ENCODE results near the gene ABCF2. TPM values are rescaled to one million over a fixed set of nuclear protein-coding genes. Genes with fewer than 3 reads are reported as not detected.

ABCF2 gene
- total RNA-seq, 1 donor = 32.3 TPM

DNA sequence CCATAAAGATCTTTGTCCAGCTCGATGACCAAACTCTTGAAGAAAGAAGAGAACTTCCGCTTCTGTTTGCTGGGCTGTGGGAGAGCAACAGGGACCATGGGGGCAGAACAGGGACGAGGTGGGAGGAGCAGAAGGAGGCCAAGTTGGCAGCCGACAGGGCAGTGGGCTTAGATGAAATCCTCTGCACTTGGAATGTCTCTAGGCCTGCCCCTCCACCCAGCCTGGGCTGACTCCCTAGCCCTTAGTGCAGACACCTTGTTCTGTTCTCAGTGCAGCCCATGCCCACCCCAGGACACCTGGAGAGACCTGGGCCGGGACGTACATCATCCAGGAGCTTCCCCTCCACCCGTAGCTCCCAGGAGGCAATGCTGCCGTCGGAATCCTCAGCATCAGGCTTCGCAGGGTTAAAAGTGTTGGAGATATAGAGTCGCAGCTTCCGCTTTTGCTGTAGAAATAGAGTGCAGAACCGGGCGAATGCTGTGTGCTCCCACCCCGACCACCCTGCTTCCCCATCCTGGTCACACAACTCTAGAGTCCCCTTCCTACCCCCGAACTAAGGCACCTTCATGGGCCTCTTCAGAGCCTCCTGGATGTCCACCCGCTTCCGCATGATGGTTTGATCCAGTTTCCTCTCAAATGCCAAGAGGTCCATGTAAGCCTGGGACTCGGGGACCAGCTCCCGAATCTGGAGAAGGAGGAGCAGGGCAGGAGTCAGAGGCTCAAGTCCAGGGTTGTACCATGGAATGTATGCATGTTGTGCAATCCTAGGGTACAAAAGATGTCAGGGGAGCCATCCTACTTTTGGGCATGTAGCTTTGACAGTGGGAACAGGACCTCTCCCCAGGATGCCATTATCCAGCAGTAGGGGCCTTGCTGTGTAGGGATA lies 15.4 kb upstream of the ABCF2 start:
- no peak for DNase-seq (ENCODE audit: low read depth in 2 of 3, low spot score in 2 of 3)

DNA sequence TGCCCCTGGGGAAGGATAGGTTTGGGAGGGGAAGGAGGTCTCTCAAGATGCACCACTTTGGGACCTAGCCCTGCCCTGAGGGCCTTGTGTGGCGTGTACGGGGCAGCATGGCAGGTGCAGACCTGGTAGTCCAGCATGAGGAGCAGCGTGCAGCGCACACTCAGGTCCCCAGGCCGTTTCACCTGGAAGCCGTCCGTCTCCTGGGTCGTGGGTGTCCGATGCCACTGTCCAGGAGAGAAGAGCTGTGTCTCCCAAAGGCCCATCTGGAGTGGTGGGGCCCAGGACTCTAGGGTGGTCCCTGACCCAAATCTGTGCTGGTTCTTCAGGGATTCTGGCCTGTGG lies 14.7 kb upstream of the ABCF2 start:
- no peak for DNase-seq (ENCODE audit: low read depth in 2 of 3, low spot score in 2 of 3)

DNA sequence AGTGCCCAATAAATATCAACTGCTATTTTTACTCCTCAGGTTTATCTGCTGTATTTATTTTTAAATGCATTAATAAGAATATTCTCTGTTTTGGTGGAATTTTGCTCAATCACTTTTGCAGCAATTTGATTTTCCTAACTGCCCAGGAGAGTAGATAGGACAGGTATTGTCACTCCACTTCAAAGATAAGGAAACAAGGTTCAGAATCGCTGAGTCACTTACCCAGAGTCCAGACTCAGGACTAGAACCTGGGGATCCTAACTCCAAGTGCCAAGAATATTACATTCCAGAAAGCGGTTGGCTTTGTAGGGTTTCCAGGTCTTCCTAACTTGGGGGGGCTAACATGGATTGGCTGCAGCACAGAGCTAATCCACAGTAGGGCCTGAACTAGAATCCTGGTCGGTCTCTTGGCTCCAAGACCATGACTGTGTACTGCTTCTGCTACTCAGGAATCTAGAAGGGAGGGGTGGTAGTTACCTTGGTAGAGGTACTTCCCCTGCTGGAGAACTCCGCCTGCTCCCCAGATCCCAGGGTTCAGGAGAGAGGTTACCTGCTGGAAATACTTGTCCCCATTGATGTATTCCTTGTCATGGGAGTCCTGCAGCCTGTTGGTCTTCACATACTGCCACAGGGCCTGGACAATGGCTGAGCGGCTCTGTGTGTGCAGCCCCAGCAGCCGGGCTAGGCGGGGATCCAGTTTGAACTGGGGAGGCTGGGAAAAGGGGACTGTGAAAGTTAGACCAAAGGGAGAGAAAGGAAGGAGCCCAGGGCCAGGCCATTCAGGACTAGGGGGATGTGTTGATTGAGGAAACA lies 14.1 kb upstream of the ABCF2 start:
- DNase-seq (ENCODE audit: low read depth in 2 of 3, low spot score in 2 of 3) = no peak

DNA sequence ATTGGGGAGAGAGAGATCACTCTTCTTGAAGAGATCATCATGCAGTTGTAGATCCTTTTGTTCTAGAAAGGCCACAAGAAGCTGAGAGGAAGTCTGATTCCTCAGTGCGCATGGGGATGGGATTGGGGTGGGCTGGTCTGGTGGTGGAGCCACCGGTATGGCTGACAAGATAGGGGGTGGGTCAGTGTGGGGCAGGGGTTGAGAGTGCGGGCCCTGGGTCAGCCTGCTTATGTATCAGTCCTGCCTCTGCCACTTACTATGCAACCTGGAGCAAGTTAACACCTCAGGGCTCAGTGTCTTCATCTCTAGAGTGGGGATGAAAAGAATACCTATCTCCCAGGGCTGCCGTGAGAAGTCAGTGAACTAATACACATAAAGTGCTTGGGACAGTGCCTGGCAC lies 13.5 kb upstream of the ABCF2 start:
- DNase-seq (ENCODE audit: low read depth in 2 of 3, low spot score in 2 of 3) = no peak

DNA sequence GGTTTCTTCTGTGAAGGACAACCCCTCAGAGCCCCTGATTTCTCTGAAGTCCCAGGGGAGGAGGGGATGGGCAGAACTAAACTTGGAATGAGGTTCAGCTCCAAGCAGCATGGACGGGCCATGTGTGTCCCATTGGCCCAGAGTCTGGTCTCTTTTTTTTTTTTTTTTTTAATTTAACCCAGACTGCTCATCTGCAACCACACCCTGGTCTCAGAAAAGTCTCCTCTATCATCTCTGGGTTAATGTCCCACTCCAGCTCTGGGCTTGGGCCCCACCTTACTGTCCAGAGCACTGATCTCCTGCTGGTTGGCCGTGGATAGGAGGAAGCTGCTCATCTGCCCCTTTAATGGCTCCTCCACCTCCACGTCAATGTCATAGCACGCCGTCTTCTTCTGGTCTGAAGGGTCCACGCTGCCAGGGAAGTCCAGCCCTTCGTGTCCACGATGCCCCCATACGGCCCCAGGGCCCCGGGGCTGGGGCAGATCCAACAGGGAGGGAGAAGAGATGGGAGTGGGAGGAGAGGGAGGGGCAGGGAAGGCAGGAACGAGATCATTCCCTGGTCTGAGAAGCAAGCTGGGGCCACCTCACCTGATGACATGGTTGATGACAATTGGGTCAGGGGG lies 12.9 kb upstream of the ABCF2 start:
- DNase-seq (ENCODE audit: low read depth in 2 of 3, low spot score in 2 of 3) = no peak

DNA sequence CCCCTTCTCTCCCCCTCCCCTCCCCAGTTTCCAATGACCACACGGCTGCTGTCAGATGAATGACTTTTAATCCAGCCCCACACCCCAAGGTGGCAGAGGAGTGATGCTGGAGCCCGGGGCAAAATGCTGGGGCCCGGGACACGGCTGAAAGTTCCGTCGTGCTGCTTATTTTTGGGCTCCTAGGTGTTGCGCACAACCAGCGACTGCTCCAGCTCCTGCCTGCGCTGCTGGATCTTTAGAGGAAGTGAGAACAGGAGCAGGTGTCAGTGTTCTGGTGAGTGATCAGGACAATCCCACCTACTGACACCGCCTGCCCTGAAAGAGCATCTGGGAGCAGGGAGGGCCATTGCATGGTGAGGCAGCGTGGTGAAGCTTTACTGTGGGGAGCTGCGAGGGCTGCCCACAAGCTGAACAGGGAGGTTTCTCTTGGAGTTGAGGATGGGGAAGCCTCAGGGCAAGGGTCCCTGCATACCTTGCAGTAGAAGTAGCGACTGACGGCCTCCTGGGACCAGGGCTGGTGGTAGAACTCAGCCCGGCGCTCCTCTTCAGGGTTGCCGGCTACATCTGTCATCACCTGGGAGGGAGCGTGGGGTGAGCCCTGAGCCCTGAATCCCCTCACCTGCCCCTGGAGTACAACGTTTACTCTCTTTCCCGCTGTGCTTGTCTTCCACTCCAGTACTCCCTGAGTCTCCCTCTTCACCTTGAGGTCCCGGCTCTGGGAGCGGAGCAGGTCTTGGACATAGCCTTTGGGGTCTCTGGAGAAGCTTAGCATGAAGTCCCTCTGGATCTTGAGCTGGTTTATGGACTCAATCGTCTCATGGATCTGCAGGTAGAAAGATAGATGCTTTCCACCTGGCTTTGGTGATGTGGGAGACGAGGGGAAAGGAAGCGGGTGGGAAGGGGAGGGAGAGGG lies 12.2 kb upstream of the ABCF2 start:
- no peak for DNase-seq (ENCODE audit: low read depth in 2 of 3, low spot score in 2 of 3)

DNA sequence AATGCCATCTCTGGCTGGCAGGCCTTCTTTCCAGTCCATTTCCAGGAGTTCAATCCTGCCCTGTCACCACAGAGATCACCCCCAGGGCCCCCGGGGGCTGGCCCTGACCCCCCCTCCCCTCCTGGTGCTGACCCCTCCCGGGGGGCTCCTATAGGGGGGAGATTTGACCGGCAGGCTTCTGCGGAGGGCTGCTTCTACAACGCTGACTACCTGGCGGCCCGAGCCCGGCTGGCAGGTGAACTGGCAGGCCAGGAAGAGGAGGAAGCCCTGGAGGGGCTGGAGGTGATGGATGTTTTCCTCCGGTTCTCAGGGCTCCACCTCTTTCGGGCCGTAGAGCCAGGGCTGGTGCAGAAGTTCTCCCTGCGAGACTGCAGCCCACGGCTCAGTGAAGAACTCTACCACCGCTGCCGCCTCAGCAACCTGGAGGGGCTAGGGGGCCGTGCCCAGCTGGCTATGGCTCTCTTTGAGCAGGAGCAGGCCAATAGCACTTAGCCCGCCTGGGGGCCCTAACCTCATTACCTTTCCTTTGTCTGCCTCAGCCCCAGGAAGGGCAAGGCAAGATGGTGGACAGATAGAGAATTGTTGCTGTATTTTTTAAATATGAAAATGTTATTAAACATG lies 11.3 kb upstream of the ABCF2 start:
- no peak for DNase-seq (ENCODE audit: low read depth in 2 of 3, low spot score in 2 of 3)

DNA sequence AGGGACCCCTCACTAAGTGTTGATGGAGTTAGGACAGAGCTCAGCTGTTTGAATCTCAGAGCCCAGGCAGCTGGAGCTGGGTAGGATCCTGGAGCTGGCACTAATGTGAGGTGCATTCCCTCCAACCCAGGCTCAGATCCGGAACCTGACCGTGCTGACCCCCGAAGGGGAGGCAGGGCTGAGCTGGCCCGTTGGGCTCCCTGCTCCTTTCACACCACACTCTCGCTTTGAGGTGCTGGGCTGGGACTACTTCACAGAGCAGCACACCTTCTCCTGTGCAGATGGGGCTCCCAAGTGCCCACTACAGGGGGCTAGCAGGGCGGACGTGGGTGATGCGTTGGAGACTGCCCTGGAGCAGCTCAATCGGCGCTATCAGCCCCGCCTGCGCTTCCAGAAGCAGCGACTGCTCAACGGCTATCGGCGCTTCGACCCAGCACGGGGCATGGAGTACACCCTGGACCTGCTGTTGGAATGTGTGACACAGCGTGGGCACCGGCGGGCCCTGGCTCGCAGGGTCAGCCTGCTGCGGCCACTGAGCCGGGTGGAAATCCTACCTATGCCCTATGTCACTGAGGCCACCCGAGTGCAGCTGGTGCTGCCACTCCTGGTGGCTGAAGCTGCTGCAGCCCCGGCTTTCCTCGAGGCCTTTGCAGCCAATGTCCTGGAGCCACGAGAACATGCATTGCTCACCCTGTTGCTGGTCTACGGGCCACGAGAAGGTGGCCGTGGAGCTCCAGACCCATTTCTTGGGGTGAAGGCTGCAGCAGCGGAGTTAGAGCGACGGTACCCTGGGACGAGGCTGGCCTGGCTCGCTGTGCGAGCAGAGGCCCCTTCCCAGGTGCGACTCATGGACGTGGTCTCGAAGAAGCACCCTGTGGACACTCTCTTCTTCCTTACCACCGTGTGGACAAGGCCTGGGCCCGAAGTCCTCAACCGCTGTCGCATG lies 10.5 kb upstream of the ABCF2 start:
- no peak for DNase-seq (ENCODE audit: low read depth in 2 of 3, low spot score in 2 of 3)

DNA sequence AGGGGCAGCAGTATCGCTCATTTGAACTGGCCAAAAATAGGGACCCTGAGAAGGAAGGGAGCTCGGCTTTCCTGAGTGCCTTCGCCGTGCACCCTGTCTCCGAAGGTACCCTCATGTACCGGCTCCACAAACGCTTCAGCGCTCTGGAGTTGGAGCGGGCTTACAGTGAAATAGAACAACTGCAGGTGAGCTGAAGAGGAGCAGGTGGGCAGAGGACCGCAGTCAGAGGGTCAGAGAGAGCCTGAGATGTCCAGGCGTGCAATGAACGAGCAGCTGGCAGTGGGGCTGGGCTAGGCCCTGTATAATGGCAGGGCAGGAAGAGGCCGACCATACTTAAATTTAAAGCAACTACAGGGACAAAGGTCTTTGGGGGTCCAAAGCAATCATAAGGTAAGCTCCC lies 9.4 kb upstream of the ABCF2 start:
- DNase-seq (ENCODE audit: low read depth in 2 of 3, low spot score in 2 of 3) = no peak

DNA sequence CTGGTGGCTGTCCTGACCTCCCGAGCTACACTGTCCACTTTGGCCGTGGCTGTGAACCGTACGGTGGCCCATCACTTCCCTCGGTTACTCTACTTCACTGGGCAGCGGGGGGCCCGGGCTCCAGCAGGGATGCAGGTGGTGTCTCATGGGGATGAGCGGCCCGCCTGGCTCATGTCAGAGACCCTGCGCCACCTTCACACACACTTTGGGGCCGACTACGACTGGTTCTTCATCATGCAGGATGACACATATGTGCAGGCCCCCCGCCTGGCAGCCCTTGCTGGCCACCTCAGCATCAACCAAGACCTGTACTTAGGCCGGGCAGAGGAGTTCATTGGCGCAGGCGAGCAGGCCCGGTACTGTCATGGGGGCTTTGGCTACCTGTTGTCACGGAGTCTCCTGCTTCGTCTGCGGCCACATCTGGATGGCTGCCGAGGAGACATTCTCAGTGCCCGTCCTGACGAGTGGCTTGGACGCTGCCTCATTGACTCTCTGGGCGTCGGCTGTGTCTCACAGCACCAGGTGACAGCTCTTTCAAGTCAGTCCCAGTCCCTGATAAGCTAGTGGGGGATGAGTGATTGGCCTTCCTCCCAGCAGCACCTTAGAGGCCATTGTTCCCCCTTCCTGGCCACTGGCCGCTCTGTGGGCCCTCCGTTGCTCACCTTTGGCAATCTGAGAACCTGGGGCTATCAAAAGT lies 8.2 kb upstream of the ABCF2 start:
- no peak for DNase-seq (ENCODE audit: low read depth in 2 of 3, low spot score in 2 of 3)

DNA sequence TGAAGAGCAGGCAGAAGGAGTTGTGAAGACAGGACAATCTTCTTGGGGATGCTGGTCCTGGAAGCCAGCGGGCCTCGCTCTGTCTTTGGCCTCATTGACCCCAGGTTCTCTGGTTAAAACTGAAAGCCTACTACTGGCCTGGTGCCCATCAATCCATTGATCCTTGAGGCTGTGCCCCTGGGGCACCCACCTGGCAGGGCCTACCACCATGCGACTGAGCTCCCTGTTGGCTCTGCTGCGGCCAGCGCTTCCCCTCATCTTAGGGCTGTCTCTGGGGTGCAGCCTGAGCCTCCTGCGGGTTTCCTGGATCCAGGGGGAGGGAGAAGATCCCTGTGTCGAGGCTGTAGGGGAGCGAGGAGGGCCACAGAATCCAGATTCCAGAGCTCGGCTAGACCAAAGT lies 6.8 kb upstream of the ABCF2 start:
- no peak for DNase-seq (ENCODE audit: low read depth in 2 of 3, low spot score in 2 of 3)

DNA sequence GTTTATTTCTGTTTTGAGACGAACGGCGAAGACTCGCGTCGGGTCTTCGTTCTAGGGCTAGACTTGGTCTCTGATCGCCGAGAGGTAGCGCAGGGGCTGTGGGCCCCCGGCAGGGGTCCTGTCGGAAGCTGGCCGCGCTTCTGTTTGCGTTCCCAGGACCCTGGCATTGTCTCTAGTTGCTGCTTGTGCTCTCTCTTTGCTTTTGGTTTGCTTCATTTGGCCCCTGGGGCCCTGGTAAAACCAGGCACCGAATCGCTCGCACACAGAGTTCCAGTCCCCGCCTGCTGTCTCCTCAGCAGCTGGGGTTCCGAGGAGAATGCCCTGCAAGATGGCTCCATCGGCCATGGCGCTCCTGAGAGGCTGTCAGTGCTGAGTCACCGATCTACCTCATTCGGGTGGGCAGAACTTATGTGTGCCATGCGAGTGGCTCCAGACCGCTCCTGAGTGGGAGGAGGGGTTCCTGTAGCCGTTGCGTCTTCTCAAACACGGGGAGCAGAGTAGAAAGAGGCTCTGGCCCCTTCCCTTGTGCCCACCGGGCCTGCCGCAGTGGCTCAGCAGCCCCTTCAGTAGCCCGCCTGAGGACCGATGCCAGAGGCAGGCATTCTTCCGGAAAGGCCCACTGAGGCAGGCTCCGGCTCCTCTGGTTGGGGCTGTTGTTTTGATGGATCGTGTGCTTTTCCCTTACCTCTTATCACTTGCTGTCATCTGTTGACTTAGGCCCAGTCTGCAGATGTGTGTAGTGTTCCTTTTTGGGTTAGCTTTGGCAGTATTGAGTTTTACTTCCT lies 6.1 kb upstream of the ABCF2 start:
- DNase-seq (ENCODE audit: low read depth in 2 of 3, low spot score in 2 of 3) = peak in 2 of 3 donors; percentile 88 to 94

DNA sequence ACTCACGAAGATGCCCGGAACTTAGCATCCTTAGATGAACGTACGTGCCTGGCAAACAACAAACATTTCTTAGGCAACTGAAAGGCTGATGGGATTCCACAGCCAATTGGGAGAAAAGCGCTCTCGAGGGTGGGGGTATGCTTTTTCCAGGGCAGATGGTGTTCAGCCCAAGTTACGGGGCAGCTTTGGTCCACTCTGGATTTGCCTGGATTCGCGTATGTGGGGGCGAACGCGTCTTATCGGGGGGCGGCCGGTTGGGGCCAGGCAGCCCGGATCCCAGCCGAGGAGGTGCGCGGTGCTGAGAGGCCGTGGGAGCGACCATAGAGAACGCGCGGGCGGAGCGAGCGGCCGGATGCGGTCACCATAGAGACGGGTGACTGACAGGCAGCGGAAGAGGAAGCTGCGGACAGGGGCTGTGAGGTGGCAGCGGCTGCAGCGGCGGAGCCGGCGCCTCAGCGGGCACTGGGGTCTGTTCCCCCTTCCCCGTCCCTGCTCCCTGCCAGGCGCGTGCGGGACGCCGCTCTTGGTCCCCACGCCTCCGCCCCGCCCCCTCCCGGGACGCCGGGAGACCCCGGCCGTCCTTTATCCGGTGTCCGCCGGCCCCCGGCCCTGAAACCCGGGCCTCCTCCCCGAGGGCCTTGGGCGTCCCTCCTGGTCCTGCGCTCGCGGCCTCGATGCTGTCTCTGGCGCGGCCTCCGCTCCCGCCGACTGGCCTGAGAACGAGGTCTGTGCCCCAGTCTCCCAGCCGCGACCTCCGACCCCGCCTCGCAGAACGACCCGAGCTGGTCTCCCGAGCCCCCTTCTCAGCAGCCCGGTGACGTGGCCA lies 5.3 kb upstream of the ABCF2 start, which contains the start of gene CHPF2:
Gene CHPF2 (plus strand): TSS at position 393 of the 826 bp plus-strand sequence. CDS start 1,529 bp downstream, outside the sequence.
- DNase-seq (ENCODE audit: low read depth in 2 of 3, low spot score in 2 of 3) = peak; percentile 67 to 93 (median 91)

DNA sequence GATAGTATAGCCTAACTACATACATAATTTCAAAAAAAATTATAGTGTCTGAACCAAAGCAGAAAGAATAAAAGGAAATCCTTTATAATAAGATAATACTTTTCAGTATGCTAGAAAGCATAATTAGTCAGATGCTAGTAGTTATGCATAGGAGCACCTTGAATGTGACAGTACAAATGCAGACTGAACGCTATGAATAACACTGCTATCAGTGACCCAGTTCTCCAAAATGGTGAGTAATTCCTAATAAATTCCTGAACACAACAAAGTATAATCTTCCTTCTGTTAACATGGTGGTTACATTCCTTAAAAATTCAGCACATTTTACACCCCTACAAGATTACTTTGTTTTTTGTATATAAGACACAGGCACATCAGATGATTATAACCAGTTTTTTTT lies 4.1 kb upstream of the ABCF2 start:
- DNase-seq (ENCODE audit: low read depth in 2 of 3, low spot score in 2 of 3) = no peak

DNA sequence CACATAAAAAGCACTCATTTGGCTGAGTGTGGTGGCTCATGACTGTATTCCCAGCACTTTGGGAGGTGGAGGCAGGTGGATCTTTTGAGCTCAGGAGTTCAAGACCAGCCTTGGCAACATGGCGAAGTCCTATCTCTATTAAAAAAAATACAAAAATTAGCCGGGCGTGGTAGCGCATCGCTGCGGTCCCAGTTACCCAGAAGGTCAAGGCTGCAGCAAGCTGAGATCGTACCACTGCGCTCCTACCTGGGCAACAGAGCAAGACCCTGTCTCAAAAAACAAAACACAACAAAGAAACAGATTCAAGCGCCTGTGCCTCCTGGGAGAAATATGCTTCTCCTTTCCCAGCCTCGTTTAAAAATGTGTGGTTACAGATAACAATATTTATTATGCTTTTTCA lies 2.2 kb upstream of the ABCF2 start:
- no peak for DNase-seq (ENCODE audit: low read depth in 2 of 3, low spot score in 2 of 3)

DNA sequence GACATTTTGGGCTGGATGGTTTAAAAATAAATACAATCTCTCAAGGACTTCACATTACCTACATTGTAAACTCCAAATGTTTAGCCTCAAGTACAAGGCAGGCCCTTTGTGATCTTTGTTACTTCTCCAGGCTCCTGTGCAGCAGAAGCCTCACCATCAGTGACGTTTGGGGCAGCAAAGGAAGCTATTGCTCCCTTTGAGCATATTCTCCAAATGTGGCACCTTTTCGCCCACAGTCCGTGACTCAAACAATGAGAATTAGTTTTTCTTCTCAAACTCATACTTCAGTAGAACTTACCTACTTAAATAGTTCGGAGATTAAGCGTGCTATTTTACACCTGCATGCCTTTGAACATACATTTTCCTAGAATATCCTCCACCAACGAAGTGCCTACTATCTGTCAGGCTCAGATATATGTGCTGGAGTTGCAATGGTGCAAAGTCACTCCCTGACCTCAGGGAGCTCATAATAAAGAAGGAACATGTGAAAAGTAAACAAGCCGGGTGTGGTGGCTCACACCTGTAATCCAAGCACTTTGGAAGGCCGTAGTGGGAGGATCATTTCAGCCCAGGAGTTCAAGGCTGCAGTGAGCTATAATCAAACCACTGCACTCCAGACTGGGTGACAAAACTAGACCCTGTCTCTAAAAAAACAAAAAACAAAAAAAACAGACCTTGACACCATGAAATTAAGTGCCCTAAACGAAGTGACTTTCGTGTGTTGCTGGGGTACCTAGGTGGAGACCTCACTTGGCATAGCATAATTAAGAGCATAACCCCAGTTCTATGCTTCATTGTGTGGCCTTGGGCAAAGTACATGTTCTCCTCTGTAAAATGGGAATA lies 1.2 kb upstream of the ABCF2 start:
- no peak for DNase-seq (ENCODE audit: low read depth in 2 of 3, low spot score in 2 of 3)
